ENCODE measurements around the gene CLTCL1.

- TF ChIP-seq, protein P1, sequence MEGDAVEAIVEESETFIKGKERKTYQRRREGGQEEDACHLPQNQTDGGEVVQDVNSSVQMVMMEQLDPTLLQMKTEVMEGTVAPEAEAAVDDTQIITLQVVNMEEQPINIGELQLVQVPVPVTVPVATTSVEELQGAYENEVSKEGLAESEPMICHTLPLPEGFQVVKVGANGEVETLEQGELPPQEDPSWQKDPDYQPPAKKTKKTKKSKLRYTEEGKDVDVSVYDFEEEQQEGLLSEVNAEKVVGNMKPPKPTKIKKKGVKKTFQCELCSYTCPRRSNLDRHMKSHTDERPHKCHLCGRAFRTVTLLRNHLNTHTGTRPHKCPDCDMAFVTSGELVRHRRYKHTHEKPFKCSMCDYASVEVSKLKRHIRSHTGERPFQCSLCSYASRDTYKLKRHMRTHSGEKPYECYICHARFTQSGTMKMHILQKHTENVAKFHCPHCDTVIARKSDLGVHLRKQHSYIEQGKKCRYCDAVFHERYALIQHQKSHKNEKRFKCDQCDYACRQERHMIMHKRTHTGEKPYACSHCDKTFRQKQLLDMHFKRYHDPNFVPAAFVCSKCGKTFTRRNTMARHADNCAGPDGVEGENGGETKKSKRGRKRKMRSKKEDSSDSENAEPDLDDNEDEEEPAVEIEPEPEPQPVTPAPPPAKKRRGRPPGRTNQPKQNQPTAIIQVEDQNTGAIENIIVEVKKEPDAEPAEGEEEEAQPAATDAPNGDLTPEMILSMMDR (IDR thresholded peaks at IDR 0.05) = no peak
- TF ChIP-seq POLR2A (IDR thresholded peaks at IDR 0.05) = no peak
Observed at GRCh38 chr22:19287889-19288288, 3.6 kb downstream of the CLTCL1 start.
